HL-60 (cell line): ENCODE data around the gene FASTKD3.

Experiments used
- CTCF ChIP-seq: IDR thresholded peaks from one replicate; pipeline ENCODE4 v1.5.1; 2011; ENCODE audit warnings: low read length, control low read depth, inconsistent platforms; ENCODE audit not compliant: insufficient read depth
- GABPA ChIP-seq: IDR thresholded peaks from 2 replicates; pipeline ENCODE4 v1.6.1; 2012; ENCODE audit warnings: low read depth
- POLR2AphosphoS5 ChIP-seq: IDR thresholded peaks from 2 replicates; pipeline ENCODE4 v1.6.1; 2012; ENCODE audit warnings: low read depth
- REST ChIP-seq: IDR thresholded peaks from 2 replicates; pipeline ENCODE4 v1.6.1; 2012; ENCODE audit warnings: low read depth; ENCODE audit not compliant: insufficient replicate concordance

GRCh38 chr5:7917130-7918123 is 48.6 kb upstream of the FASTKD3 start:
- no peak for TF ChIP-seq CTCF
- no peak for TF ChIP-seq POLR2AphosphoS5
- TF ChIP-seq REST = no peak
- TF ChIP-seq GABPA = no peak
